Measurements from ENCODE around the gene RAB27B. TPM values are rescaled to one million over a fixed set of nuclear protein-coding genes. Genes with fewer than 3 reads are reported as not detected.

RAB27B gene
- total and polyA plus RNA-seq, 10 of the 15 experiments (the other 5 are each of a cell fraction or from before 2014, with no cell fraction given): under 0.01 to 0.03 TPM; not detected in 8

DNA sequence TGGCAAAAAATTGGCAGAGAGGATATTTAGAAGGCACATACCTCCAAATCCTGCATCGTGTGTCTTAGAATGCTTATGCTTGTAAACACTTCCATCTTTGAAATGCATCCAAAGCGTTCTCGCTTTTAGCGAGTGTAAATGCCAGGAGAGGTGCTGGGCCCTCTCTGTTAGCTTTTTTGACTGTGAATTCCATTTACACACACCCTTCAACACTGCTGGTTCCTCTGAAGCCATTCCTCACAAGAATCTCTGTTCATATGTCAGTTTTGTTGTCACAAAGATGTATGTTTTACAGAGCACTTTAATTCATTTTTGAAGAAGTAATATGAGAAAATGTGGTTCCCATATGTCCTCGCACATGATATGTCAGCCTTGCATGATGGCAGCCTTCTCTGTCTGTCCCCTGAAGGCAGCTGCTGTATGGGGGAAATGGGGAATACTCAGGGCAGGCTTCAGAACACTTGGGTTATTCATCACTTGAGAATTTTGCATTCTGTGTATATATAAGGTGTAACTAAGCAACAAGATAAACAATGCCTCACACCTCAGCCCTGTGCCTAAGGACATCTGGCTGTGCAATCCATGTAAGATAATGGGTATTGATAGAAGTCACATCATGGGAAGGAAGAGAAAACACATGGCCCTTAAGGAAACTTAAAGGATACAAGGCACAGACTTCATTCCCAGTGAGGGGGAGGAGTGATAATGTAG lies 52.3 kb downstream of the RAB27B start:
- no peak overlapping the region for H3K27ac ChIP-seq (ENCODE audit: control insufficient read depth, insufficient read depth)
- H3K4me1 ChIP-seq (ENCODE audit: control insufficient read depth, insufficient read depth, low read length): no peaks in the 10 kb centered on the region
- RAD21 ChIA-PET (ENCODE audit: unreplicated experiment): no interaction called here
- FAIRE-seq (no peak), DNase-seq (ENCODE audit: low read depth, low spot score) (no peak), ATAC-seq (no peak)
- H3K4me2 ChIP-seq (ENCODE audit: control insufficient read depth, insufficient read depth): no peak overlapping the region
- no peak overlapping the region for H3K9ac ChIP-seq (ENCODE audit: control insufficient read depth, insufficient read depth, low read length)
- BruUV-seq (replicated peaks): no TSS peak
- no peak overlapping the region for H3K4me3 ChIP-seq
- CTCF ChIA-PET: interaction anchor here (0.6 kb wide), 1 partner anchor 1732 kb away, joined by 3 read pairs; no protein-coding TSS in a partner anchor
- no peaks in the 10 kb centered on the region for H4K20me1 ChIP-seq (ENCODE audit: control insufficient read depth, insufficient read depth)
- POLR2A ChIA-PET: no interaction called here
- in situ Hi-C loops (cut with MboI): no loop called here
- 2% methylated on average over 5 of the region's 5 CpGs for WGBS (ENCODE audit: insufficient coverage, insufficient replicate concordance, low lambda C conversion rate, missing lambda C conversion rate)
- no peaks in the 10 kb centered on the region for H3K9me3 ChIP-seq (replicated peaks; ENCODE audit: control insufficient read depth, insufficient read depth, low read length)
- no peaks in the 10 kb centered on the region for H3K27me3 ChIP-seq (replicated peaks in 1 of 2; ENCODE audit: control insufficient read depth in 2 of 2, insufficient read depth in 2 of 2, low read length in 1 of 2)
- no peaks in the 10 kb centered on the region for H3K79me2 ChIP-seq (ENCODE audit: control insufficient read depth, insufficient read depth, low read length)
- H3K36me3 ChIP-seq (ENCODE audit: control insufficient read depth in 2 of 2, insufficient read depth in 2 of 2, low read length in 1 of 2): no peaks in the 10 kb centered on the region
- intact Hi-C loops (cut with micrococcal nuclease; ENCODE audit: unreplicated experiment): no loop called here
- SMC1A ChIA-PET (ENCODE audit: uncharacterized antibody, unreplicated experiment): no interaction called here
- no peak overlapping the region for H2AFZ ChIP-seq (ENCODE audit: control insufficient read depth, low read depth, low read length)
- TF ChIP-seq, protein P1, sequence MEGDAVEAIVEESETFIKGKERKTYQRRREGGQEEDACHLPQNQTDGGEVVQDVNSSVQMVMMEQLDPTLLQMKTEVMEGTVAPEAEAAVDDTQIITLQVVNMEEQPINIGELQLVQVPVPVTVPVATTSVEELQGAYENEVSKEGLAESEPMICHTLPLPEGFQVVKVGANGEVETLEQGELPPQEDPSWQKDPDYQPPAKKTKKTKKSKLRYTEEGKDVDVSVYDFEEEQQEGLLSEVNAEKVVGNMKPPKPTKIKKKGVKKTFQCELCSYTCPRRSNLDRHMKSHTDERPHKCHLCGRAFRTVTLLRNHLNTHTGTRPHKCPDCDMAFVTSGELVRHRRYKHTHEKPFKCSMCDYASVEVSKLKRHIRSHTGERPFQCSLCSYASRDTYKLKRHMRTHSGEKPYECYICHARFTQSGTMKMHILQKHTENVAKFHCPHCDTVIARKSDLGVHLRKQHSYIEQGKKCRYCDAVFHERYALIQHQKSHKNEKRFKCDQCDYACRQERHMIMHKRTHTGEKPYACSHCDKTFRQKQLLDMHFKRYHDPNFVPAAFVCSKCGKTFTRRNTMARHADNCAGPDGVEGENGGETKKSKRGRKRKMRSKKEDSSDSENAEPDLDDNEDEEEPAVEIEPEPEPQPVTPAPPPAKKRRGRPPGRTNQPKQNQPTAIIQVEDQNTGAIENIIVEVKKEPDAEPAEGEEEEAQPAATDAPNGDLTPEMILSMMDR (IDR thresholded peaks at IDR 0.05 in 2 of 3, conservative IDR thresholded peaks at IDR 0.05 in 1 of 3; ENCODE audit: control insufficient read depth in 2 of 3, extremely low read depth in 1 of 3, insufficient read depth in 1 of 3, low read depth in 3 of 3, low read length in 3 of 3): no peak
- TF ChIP-seq CBFB (IDR thresholded peaks at IDR 0.05; ENCODE audit: low read depth) (no peak), CUX1 (IDR thresholded peaks at IDR 0.05; ENCODE audit: insufficient replicate concordance, low read depth, low read length) (no peak), HDGF (IDR thresholded peaks at IDR 0.05) (no peak), SRF (IDR thresholded peaks at IDR 0.05; ENCODE audit: low read depth in 2 of 2, low read length in 2 of 2) (no peak), ZNF24 (IDR thresholded peaks at IDR 0.05) (no peak), STAT3 (IDR thresholded peaks at IDR 0.05; ENCODE audit: low read depth, low read length) (no peak), E4F1 (IDR thresholded peaks at IDR 0.05; ENCODE audit: borderline replicate concordance, partially characterized antibody) (no peak), PAX5 (IDR thresholded peaks at IDR 0.05; ENCODE audit: borderline replicate concordance, low read depth, low read length) (no peak), KAT2A (conservative IDR thresholded peaks at IDR 0.05; ENCODE audit: control insufficient read depth, low read depth, low read length) (no peak), EED (IDR thresholded peaks at IDR 0.05; ENCODE audit: low read depth) (no peak), MYC (IDR thresholded peaks at IDR 0.05; ENCODE audit: insufficient read depth, insufficient read length, insufficient replicate concordance, low read length, severe bottlenecking) (no peak), BRCA1 (IDR thresholded peaks at IDR 0.05; ENCODE audit: low read depth, low read length) (no peak), SIN3A (IDR thresholded peaks at IDR 0.05; ENCODE audit: low read depth, low read length) (no peak), RB1 (IDR thresholded peaks at IDR 0.05; ENCODE audit: borderline replicate concordance) (no peak)
